HuH-7 (cell line): Measurements from ENCODE around the gene CYBB.

ENCODE experiments used
- DNase-seq: peaks from one replicate; pipeline ENCODE4 v3.0.0; 2011; ENCODE audit warnings: low spot score

The CYBB gene

DNA sequence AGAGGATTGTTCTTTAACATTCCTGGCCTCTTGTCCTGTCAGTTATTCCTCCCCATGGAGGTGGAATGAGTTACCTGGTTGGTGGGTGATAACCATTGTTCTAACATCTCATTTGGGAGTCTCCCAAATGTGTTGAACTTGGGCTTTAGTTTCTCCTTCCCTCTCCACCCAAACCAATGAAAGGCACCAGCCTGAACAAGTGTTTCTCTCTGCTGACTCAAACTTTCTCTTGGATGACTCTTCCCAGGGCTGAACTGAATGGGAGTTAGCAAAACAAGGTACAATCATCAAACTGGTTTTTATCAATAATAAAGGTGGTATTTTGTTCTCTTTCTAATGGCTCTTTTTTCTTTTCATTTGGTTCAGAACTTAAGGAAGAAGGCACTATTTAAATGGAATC is 64.8 kb downstream of the CYBB start:
- DNase-seq: no peak

DNA sequence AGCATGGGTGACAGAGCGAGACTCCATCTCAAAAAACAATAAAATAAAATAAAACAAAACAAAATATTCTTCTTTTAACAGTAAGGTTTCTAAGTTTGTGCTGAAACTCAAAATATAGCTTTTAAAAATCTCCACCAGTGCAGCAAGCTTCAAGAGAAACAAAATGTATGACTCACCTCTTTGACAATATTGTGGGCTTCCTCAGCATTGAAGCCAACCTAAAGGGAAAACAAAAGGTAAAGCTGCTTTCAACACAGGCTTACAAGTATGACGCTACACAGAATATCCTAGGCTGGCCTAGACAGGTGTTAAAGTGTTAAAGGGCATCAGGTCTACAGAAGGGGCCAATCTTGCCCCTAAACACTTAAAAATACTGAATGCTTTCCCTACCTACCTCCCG is 66.3 kb downstream of the CYBB start:
- no peak for DNase-seq

DNA sequence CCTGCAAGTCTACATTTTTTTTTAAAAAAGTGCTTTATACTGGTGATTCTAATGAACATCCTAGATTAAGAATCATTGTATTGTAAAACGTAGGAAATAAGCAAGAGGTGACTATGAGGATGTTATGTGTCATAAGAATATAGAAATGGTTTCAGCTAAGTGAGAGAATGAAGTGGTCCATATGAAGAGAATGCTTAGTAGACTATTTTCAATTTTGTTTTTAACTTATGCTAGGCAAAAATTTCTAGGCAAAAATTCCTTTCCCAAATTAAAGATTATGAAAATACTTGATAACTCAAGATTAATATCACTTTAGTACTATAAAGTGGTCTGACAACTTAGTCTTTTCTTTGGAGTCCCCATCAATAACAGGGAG is 66.7 kb downstream of the CYBB start:
- no peak for DNase-seq

DNA sequence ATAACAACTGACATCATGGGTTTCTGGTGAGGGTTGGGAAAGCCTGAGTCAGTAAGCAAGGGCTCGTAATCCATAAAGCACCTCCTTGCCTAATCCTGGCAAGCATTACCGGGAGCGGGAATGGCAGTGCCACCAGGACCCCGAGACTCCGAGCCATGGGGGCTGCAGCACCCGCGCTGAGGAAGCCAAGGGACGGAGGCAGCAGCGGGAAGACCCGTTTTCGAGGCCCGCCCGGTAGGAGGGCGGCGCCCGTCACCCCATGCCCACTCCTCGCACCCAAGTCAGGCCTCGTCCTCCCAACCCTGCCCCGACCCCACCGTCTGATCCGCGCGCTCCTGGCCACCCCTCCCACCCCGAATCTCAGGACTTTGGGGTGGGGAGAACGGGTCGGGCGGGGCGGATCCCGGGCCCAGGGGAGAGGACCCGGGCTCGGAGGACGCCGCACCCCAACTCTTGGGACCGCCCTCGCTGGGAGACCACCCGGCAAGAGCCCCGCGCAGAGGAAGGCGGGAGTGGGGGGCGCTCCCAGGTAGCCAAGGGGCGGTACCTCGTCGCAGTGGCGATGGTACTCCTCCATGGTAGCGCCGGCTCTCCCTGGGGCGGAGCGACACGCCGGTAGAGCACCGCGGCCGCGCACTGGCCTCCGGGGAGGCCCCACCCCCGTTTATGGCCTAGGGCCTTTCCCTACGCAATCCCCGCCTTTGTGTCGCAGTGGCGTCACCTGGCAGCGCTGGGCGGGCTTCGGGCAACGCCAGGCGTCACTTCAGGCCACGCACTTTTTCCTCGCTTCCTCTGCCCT is 67.3 kb downstream of the CYBB start, which contains the start of gene DYNLT3:
DYNLT3 (minus strand) TSS at position 638 of the 799 bp plus-strand sequence; CDS start at position 577, 61 bp downstream.
- DNase-seq: no peak

DNA sequence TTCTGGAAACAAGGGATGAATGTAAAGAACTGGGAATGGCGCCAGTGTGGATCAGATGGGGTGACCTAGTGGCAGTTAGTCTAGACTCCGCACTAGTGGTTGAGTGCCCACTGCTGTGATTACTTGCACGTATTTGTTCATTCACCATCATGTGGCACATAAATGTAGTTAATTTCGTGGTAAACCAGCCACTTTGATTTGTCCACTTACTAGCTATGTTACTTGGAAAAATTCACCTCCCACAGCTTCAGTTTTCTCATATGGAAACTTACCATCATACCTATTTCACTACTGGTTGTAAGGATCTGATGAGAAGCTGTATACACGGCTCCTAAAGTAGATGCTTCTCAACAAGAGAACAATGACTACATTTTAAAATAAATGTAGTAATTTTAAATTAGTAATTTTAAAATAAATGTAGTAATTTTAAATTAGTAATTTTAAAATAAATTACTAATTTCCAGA is 67.9 kb downstream of the CYBB start:
- DNase-seq: no peak

DNA sequence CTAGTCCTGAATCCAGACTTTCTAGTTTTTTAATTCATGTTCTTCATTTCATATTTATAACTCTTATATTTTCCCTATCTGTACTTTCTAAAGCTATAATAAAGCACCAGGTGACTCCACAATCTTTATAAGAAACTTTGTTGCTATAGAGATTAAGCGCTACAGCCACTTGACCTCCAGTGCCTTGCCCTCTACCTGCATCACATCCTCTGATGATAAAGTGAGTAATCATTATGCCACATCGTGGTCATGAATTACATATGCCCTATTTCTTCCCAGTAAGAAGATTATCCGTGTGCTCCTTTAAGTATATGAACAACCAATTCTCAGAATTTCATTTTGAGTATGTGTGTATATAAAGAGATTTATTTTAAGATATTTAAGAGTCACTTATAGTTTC is 74.3 kb downstream of the CYBB start:
- DNase-seq: no peak

DNA sequence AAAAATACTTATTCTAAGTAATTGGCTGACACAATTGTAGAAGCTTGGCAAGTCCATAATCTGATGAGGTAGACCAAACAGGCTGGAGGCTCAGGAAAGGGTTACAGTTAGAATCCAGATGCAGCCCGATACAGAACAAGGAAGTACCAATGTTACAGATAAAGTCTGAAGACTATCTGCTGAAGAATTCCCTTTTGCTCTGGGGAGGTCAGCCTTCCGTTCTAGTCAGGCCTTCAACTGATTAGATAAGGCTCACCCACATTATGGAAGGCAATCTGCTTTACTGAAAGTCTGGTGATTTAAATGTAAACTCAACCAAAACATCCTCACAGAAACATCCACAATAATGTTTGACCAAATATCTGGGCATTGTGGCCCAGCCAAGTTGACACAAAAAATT is 74.9 kb downstream of the CYBB start:
- no peak for DNase-seq

DNA sequence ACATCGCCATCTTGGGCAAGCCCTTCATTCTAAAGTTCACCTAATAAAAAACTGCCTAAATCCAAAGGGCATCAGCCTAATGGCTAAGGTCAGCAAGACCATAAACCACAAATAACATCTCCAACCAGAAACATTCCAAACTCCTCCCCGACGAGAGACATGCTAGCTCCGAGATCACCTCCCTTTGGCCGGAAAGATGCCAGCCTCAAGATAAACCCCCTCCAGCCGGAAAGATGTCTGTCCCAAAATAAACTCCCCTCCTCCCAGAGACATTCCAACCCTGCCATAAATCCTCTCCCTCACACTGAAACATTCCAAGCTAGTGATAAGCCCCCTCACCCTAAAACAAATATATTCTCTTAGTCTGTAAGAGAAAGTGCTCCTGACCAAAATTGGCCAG is 80.9 kb downstream of the CYBB start:
- peak; percentile 13 for DNase-seq

DNA sequence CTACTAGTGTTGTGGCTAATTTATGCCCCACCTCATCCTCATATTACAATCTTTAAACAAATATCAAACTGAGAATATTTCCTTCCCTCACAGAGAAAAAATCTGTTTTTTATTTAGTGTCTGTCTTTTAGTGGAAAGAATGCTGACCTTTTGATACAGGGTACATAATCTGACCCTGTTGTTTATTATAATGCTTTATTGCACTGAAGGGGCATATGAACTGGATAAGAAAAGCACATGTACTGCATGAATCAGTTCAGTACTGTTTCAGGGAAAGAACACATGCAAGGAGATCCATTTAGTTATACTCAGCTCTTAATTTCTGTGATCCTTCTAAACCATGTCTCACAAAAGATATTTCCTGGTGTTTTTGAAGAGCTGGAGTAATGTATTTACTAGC is 83.0 kb downstream of the CYBB start:
- no peak for DNase-seq
